PFSK-1 (cell line): ENCODE results near the gene OXSM.

Experiments
- FOXP2 ChIP-seq: optimal IDR thresholded peaks from 2 replicates; pipeline ENCODE3; 2011; ENCODE audit warnings: borderline replicate concordance, control low read depth, inconsistent platforms; ENCODE audit not compliant: insufficient read depth; ENCODE audit errors: extremely low read length, extremely low read depth
- POLR2AphosphoS5 ChIP-seq: IDR thresholded peaks from 2 replicates; pipeline ENCODE4 v1.6.1; 2012; ENCODE audit warnings: low read depth, mild to moderate bottlenecking, control low read depth, low read length, moderate library complexity
- REST ChIP-seq, 2 experiments: IDR thresholded peaks; 2 replicates each; pipeline versions ENCODE4 v1.6.1 to v1.8.0; 2011 to 2012; ENCODE audit warnings: low read depth in 2 of 2, low read length in 2 of 2, control low read depth in 1 of 2, inconsistent platforms in 1 of 2, mild to moderate bottlenecking in 1 of 2, moderate library complexity in 1 of 2; ENCODE audit not compliant: insufficient read depth in 1 of 2
- SIN3A ChIP-seq: IDR thresholded peaks from 2 replicates; pipeline ENCODE4 v1.6.1; 2012; ENCODE audit warnings: mild to moderate bottlenecking, low read length, moderate library complexity, borderline replicate concordance; ENCODE audit not compliant: insufficient read depth
- TAF1 ChIP-seq: IDR thresholded peaks from 2 replicates; pipeline ENCODE4 v1.6.1; 2012; ENCODE audit warnings: low read length, control low read depth, borderline replicate concordance; ENCODE audit not compliant: insufficient read depth

Gene OXSM

GRCh38 chr3:25780618-25781017 is 9.3 kb upstream of the OXSM start:
- TF ChIP-seq REST (IDR thresholded peaks at IDR 0.05; ENCODE audit: insufficient read depth in 1 of 2, low read depth in 2 of 2, low read length in 2 of 2) (no peak), TAF1 (no peak), FOXP2 (no peak), POLR2AphosphoS5 (no peak), SIN3A (no peak)

GRCh38 chr3:25781145-25781757 is 8.6 kb upstream of the OXSM start:
- TF ChIP-seq FOXP2: no peak
- TF ChIP-seq TAF1: no peak
- TF ChIP-seq SIN3A: no peak
- TF ChIP-seq POLR2AphosphoS5: no peak
- no peak for TF ChIP-seq REST (IDR thresholded peaks at IDR 0.05; ENCODE audit: insufficient read depth in 1 of 2, low read depth in 2 of 2, low read length in 2 of 2)

GRCh38 chr3:25781758-25782594 is 7.9 kb upstream of the OXSM start:
- TF ChIP-seq FOXP2 (no peak), TAF1 (no peak), POLR2AphosphoS5 (no peak), REST (IDR thresholded peaks at IDR 0.05; ENCODE audit: insufficient read depth in 1 of 2, low read depth in 2 of 2, low read length in 2 of 2) (no peak), SIN3A (no peak)

- TF ChIP-seq TAF1 (no peak), REST (IDR thresholded peaks at IDR 0.05; ENCODE audit: insufficient read depth in 1 of 2, low read depth in 2 of 2, low read length in 2 of 2) (no peak), POLR2AphosphoS5 (no peak), SIN3A (no peak), FOXP2 (no peak)
Measured at GRCh38 chr3:25782636-25782937, 7.3 kb upstream of the OXSM start.
